HG03575 (cell line): ENCODE data around the gene MICAL3.

Source experiments
- ATAC-seq: cut with Tn5 transposase; IDR thresholded peaks from one replicate; pipeline ENCODE4 v1.9.1; 2021; ENCODE audit not compliant: unreplicated experiment, insufficient number of reproducible peaks, low FRiP score; ENCODE audit errors: extremely low read depth

The MICAL3 gene

DNA sequence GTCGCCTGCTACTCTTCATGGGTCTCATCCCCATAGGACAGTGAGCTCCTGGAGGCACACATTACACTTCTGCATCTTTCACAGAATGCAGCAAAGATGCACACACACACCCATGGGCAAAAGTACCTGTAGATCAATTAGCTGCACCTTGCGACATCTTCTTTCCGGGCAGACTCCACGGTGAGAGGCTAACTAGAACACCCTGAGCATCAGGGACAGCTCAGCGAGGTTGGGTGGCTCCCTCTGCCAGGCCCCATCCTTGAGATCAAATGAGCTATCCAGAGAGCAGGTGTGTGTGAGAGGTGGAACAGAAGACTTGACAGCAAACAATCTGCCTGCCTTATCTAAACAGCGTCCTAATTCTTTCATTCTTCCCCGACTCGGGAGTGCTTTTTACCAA is 154.0 kb downstream of the MICAL3 start:
- no peak for ATAC-seq

- no peak for ATAC-seq
These were observed 154.9 kb downstream of the MICAL3 start for GRCh38 chr22:17869285-17870096.

GRCh38 chr22:17868771-17869170 is 155.6 kb downstream of the MICAL3 start:
- ATAC-seq, result no peak

GRCh38 chr22:17867160-17867785 is 157.1 kb downstream of the MICAL3 start:
- no peak for ATAC-seq

GRCh38 chr22:17866621-17867020 is 157.7 kb downstream of the MICAL3 start:
- ATAC-seq, result no peak

GRCh38 chr22:17866127-17866526 is 158.2 kb downstream of the MICAL3 start:
- ATAC-seq, result no peak

GRCh38 chr22:17865183-17866055 is 158.9 kb downstream of the MICAL3 start:
- no peak for ATAC-seq

GRCh38 chr22:17864398-17865182 is 159.8 kb downstream of the MICAL3 start:
- no peak for ATAC-seq

- no peak for ATAC-seq
These were observed 161.6 kb downstream of the MICAL3 start for GRCh38 chr22:17862646-17863181.

GRCh38 chr22:17861909-17862308 is 162.5 kb downstream of the MICAL3 start:
- no peak for ATAC-seq

DNA sequence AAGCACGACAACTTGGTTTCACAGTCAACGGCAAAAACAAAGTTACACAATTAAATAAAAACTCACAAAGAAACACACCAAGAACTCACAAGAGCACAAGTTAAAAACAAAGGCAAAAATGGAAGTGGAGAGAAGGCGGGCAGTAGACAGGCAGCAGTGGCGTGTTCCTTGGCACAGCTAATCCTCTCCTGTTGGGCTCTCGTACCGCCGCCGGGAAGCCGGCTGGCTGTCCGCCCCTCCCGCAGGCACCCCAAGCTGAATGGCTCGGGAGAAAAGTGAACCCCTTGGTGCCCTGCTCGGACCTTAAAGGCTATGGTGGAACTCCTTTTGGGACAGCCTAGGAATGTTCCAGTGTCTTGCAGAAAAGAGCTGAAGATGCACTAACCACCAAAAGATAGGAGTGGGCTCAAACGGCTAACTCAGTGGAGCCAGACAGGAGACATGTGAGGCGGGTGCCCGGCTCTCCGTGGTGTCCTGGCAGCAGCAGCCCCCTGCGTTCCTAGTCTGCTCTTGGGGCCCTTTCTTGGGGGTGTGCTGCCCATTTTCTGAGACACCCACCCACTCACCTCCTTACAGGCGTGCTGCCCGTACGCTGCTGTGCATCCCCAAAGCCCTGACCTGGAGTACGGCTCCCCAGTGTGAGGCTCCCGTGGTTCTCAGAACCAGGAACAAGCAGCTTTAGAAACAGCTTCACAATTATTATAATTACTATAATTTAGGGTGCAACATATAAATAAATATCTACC is 164.0 kb downstream of the MICAL3 start:
- ATAC-seq, result no peak

- no peak for ATAC-seq
These were observed 166.3 kb downstream of the MICAL3 start for GRCh38 chr22:17858033-17858432.

GRCh38 chr22:17855572-17856290 is 168.6 kb downstream of the MICAL3 start:
- no peak for ATAC-seq

GRCh38 chr22:17853073-17853472 is 171.3 kb downstream of the MICAL3 start:
- no peak for ATAC-seq

DNA sequence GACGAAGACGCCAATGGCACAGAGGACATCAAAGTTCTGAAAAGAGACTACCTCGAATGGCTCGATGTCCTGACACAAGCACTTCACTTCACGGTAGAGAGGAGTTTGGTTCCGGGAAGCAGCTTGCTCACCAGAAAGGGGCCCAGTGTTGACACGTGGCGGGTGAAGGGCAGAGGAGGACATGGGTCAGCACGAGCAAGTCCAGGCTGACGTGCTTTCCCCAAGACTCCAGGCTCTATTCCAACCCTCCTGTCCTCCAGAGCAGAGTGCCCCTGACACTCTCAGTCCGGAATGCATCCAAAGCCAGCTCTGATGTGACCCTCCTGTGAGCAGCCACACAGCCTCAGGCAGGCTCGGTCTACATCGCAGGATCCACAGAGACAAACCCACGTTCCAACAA is 172.6 kb downstream of the MICAL3 start:
- ATAC-seq, result no peak

- no peak for ATAC-seq
These were observed 176.8 kb downstream of the MICAL3 start for GRCh38 chr22:17847360-17848078.
